Activated CD8-positive, alpha-beta memory T cell treated with anti-CD3 and anti-CD28 coated beads, Interleukin-2, amount 50 U/mL, for 24 hours (primary cell): ENCODE measurements around the gene LANCL2.
"Not testable (repeated sequence)": the region's sequence is repeated elsewhere in the genome, so short reads cannot be mapped to it uniquely, and the experiment has no call there.

Experiments used
- DNase-seq: peaks from one replicate; pipeline ENCODE4 v3.0.0-alpha.2; 2020; ENCODE audit errors: extremely low read depth

Gene LANCL2, protein sequence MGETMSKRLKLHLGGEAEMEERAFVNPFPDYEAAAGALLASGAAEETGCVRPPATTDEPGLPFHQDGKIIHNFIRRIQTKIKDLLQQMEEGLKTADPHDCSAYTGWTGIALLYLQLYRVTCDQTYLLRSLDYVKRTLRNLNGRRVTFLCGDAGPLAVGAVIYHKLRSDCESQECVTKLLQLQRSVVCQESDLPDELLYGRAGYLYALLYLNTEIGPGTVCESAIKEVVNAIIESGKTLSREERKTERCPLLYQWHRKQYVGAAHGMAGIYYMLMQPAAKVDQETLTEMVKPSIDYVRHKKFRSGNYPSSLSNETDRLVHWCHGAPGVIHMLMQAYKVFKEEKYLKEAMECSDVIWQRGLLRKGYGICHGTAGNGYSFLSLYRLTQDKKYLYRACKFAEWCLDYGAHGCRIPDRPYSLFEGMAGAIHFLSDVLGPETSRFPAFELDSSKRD

DNA sequence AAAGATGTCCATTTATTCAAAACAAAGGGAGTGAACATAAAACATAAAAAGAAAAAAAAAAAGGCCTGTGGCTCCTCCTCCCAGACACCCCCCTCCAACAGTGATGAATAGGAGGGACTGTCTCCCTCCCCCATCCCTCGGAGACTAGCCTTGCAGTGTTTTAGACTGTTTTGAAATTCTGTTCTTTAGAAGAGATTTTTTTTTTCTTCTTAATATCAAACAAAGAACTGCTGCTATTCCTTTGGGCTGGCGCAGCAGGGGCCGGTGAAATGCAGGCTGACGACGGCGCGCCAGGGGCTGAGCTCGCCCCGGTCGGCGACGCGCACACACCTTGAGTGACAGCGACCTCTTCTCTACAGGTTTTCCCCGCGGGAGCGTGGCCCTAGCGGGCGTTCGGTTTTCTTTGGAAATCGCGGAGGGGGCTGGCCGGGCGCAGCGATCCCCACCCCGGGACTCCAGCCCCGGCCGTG lies at the start of gene LANCL2:
LANCL2 (plus strand) TSS at position 133 of the 470 bp plus-strand sequence. CDS start 689 bp downstream, outside the sequence.
- no peak for DNase-seq

DNA sequence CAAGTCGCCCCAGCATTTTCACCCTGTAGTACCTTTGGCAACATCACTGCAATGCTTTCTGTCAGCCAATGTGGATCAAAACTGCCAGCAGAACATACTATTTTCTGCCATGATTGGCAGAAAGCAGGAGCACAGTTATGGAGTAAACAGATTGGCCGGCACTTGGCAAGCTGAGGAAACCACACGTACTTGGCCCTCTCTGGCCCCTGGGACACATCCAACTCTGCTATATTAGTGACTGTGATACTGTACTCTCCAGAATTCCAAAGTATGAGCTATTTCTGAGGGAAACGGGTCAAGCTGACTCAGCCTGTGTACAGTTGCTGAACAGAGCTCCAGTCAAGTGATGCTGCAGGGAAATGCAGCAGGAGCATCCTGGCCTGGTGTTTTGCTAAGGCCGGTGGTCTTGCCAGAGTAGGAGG lies 39.8 kb upstream of the LANCL2 start:
- DNase-seq = no peak

DNA sequence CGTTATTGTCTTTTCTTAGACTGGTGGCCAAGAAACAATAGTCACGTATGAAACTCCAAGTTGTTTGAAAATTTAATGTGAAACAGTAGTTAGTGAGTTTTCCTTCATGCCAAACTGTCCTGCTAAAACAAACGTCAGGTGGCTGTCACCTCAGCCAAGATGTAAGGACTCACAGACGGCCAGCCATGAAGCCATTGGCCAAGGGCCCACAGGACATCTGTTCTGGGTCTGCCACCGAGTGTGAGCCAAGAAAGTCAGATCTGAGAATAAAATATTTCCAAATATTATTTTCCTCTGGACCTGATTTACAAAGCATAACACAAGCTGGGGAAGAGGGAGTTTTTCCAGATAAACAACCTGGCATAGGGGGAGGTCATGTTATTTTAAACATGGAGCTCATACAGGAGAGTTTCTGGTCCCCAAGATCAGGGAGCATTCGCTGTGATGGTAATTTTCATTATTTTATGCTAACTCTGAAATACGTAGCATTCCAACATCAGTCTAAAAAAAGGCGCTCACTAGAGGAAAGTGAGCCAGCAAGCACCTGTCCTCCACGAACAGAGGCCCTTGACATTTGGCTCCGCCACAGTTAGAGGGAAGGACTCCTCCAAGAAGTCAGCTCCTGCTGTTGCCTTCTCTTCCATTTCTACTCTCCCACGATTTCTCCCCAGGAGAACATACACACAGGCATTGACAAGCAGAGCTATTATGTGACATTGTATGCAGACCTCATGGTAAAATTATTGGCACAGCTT lies 38.9 kb upstream of the LANCL2 start:
- no peak for DNase-seq

DNA sequence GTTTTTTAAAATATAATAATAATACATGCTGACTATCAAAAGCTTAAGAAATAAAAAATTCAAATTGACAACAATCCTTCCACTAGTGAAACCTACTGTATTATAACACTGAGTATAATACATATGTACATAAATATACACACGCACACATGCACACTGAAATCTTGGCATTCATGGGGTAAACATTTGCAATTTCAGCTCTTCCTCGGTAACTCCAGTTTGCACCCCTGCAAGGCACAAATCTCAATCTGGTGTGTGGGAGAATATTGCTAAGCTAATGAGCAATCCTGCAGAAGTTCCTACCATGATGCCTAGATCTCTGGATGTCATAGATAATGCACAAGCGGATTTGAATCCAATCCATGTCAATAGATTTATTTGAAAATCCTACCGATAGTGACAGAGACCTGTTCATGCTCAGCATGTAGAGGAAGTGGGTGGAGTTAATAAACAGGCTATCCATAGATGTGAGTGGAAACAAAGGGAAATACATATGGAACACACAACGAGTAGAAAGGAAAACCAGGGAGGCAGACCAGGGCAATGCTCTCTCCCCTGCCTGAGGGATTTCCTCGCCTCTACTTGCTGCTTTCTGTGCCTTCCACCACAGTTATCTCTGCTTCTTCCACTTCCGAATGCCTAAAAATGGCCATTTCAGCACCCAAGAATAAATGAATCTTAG lies 38.1 kb upstream of the LANCL2 start:
- DNase-seq = no peak

DNA sequence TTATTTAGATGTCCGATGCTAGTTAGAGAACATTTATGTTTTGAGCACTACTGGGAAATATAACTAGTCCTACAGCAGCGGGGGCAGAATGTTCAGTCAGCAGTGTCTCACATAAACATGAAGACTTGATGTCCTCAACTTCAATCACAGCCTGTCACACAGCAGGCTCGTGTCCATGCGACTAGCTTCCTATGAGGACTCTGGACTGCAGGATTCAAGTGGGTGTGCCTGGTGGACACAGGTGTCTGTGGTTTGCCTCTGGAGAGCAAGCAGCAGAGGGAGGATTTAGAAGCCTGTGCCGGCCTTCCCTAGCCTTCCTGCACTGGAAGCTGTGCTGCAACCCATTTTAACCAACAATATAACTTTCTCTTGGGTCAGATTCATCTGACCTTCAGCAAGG lies 30.0 kb upstream of the LANCL2 start:
- no peak for DNase-seq

DNA sequence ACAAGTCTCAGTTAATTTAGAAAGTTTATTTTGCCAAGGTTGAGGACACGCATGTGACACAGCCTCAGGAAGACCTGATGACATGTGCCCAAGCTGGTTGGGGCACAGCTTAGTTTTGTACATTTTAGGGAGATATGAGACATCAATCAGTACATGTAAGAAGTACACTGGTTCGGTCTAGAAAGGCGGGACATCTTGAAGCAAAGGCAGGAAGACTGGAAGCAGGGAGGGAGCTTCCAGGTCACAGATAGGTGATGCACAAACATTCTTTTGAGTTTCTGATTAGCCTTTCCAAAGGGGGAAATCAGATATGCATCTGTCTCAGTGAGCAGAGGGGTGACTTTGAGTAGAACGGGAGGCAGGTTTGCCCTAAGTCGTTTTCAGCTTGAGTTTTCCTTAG lies 29.4 kb upstream of the LANCL2 start:
- DNase-seq = no peak

DNA sequence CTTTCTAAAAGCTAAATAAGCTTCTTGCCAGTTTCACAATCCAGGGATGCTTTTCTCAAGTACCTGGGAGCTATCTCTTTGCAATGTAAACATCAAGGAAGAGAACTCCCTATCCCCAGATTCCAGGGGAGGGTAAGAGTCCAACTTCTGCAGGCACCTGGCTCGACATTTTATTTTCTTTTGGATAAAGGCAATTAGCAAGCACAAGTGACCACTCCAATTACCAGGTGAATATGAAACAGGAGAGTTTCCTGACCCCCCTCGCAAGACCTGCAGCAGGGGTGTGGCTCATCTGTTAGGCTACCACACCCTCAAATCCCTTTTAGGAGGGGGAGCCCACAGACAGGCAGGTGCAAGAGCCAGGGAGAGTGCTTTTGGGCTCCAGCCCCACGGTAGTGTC lies 28.6 kb upstream of the LANCL2 start:
- DNase-seq = no peak

DNA sequence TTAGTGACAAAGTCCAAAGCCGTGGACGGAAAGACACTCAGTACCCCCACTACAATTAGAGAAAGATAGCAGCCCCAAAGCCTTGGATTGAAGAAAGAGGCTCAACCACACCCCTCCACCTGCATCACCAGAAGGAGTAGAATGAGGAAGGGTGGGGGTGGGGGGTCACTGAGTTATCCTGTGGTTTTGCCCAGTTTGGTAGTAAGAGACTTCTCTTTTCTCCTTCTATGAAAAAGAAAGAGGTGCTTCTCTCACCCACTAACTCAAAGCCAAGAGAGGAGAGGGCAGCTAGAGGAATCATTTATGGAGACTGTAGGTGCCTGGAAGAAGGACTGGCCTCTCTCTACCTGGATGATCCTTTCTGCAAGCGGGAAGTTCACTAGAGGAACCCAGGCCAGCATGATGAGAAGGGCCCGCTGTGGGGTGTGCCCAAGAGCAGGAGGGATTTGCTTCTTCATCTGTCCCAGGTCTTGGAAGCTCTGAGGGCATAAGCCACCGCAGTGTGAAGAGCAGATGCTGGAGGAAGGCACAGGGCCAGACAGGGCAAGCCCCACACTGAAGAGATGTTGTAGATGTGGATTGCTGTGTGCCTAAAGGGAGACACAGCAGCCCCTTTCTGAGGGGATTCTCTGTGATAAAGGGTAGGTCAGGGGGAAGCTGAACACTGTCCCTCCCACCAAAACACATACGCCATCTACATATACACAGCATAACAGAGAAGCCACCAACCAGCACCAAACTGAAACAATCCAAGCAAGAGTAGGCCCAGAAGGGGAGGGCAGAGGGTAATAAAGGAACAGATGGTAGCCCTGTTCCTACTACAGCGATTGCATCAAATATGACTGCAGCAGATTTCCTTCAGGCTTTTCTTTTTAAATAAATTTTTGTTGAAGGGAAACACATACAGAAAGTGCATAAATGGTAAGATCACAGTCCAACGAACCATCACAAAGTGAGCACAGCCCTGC lies 25.8 kb upstream of the LANCL2 start:
- no peak for DNase-seq

DNA sequence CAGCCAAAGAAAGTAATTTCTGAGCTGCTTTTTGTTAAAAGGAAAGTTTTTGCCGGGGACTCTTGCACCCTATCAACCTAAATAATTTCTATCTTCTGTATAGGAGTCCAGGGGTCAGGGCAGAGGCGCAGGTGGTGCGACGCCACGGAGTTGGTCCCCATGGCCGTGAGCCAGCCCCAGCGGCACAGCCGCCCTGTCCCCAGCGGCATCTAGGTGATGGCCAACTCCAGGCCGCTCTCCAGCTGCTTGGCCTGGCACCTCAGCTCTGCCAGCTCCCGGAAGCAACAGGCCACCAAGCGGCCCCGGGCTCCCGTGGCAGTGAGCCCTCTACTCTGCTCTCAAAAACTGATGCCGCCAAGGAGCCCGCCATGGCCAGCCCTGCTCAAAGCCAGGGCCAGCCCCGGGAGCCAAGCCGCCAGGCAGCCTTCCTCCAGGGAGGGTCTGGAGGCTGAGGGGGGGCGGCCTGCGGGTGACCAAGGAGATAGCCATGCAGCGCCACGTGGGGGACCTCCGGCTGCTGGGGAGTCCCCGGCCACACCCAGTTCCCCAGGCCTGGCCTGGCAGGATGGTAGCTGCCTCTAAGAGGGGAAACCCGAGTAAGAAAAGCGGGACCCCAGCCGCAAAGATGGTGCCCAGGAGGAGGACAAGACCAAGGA lies 22.8 kb upstream of the LANCL2 start:
- no peak for DNase-seq

DNA sequence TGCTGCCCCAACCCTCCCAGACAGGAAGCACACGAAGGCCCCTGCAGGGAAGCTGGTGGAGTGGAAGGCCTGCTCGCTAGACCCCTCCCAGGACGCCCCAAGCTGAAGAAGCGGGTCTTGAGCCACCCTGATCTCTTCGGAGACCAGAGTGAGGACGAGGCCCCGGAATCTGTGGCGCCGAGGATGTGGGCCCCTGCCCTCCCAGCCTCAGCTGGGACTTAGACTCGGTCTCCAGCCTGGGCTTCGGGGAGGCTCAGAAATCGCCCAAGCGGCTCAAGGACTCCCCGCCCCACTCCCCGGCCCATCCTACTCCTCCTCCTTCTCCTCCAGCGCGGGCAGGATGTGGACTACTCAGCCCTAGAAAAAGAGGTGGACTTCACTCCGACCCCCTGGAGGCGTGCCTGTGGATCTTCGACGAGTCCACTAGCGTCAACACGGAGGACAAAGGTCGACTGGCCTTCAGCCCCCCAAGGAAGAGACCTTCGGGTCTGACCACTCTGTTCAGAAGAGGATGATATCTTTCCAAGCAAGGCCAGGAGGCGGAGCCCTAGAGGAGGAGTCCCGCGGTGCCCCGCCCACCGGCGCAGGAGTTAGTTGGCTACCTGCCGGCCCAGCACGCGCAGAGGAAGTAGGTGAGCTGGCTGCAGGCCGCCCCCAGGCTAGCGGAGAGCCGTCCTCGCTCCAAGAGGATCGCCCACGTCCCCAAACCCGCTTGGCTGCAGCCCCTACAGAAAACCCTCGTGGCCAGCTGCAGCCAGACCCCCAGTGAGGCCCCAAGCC lies 21.9 kb upstream of the LANCL2 start:
- no peak for DNase-seq

DNA sequence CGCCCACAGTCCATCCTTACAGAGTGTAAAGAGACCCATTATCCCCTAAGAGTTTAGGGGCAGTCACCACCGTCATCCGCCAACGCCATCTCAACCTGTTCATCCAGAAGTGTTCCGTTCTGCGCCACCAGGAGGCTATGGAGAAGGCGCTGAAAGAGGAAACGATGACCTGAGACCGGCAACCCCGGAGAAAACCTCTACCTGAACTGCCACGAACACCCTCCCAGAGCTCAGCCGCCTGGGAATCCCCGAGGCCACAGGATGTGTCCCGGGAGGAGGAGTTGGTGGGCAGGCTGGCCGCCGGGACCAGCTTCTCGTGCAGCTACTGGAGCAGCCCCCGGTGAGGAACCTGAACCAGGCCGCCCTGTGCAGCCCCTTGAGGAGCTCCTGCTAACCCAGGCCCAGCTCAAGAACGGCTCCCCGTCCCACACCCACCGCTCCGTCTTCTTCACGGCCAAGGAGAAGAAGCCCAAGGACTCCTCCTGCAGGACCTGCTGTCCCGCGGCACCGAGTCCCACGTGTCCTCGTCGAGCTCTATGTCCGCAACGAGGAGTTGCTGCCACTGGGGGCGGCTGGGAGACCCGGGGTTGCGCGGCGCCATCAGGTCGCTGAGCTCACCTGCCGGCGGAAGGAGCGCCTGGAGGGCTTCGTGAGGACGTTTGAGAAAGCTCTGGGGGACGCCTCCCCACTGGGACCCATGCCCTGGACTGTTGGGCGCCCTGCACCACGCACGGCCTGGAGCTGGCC lies 21.1 kb upstream of the LANCL2 start:
- DNase-seq = no peak

DNA sequence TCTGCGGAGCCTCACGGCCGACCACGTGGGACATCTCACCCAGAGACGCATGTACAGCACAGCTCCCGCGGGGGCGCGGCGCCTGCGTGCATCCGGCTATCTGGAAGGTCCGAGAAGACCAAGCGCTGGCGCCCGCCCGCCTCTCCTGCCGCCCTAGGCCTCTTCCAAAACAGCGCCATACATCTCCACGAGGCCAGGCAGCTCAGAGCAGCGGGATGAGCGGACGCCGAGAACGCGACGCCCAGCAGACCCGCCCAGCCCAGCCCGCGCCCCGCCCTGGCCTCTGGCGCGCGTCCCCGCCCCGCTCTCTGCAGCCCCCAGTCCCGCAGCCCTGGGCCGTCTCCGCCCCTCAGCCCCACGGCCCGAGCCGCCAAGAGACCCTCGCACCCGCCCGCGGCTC lies 20.3 kb upstream of the LANCL2 start:
- DNase-seq = no peak

DNA sequence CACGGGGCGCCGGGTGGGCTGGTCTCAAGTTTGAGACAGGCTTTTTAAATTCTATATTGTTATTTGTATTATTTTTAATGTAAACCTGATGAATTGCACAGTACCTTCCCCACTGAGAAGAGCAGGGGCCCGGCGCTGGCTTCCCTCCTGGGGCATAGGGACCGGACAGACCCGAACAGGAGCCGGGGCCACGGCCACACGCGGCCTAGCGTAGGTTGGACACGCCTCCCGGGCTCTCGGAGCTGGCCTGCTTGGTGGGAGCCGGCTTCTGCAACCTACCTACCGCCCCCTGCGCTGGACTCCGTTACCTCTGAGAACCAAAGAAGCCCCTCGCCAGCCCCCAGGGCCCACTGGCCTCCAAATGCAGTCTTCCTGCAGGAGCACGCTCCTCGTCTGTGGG lies 19.8 kb upstream of the LANCL2 start:
- DNase-seq = no peak

DNA sequence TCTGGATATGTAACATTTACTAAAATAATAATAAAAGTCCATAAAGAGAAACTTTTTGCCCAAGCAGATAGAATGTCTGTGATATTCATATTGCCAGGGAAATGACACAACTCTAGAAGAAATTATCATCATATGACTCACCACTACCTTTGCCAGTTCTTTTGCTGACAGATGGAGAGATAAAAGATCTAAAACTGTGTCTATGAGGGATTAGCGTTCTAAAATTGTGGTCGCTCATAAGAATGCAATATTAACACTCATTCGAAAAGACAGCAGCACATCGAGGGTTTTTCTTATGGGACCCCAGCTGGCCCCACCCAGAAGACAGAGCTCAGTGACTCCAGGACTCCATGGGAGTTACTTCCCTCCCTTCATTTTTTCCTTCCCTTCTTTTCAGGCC lies 16.6 kb upstream of the LANCL2 start:
- DNase-seq = no peak

DNA sequence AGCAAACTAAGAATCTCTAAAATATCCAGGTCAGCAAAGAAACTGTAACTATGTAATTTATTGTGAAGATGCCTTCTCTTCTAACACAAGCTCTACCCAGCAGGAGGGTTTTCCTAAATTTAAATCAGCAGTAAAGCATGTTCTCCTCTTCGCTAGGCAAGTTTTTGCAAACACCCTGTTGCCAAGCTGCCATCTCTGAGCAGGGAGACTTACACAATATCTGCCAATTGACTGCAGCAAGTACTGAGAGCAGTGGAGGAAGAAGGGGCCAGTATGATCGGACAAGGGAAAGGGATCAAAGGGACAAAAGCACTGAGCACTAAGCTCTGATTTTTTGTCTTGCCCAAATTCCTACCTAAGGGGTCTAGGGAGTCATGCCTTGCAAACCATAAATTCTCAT lies 16.0 kb upstream of the LANCL2 start:
- DNase-seq = no peak

DNA sequence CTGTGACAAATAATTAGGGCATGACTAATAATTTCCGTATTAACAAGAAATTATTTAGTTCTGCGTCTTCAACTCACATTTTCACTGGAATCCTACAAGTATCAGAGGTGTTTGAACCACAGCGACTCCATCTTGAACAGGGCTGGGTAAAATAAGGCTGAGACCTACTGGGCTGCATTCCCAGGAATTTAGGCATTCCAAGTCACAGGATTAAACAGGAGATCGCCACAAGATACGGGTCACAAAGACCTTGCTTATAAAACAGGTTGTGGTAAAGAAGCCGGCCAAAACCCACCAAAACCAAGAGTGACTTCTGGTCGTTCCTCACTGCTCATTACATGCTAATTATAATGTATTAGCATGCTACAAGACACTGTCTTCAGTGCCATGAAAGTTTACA lies 14.9 kb upstream of the LANCL2 start:
- DNase-seq = no peak

DNA sequence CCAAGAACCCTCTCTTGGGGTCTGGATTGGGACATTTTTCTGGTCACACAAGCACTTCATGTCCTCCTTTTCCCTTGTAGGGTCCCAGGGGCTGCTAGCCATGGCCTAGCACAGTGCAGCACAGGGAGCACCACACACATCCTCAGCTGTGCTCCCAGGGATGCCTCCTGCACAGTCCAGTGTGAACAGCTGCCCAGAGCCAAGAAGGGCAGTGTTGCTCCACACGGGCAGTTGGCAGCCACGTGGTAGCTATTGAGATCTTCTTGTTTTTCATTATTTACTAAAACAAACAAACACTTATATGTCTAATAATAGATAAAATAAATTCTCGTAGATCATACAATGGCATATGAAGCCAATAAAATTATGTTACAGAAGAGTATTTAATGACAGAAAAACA lies 13.9 kb upstream of the LANCL2 start:
- no peak for DNase-seq

DNA sequence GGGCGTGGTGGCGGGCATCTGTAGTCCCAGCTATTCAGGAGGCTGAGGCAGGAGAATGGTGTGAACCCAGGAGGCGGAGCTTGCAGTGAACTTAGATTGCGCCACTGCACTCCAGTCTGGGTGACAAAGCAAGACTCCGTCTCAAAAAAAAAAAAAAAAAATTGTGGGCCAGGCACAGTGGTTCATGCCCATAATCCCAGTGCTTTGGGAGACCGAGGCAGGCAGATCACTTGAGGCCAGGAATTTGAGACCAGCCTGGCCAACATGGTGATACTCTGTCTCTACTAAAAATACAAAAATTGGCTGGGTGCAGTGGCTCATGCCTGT lies 12.2 kb upstream of the LANCL2 start:
- DNase-seq = not testable (repeated sequence)

DNA sequence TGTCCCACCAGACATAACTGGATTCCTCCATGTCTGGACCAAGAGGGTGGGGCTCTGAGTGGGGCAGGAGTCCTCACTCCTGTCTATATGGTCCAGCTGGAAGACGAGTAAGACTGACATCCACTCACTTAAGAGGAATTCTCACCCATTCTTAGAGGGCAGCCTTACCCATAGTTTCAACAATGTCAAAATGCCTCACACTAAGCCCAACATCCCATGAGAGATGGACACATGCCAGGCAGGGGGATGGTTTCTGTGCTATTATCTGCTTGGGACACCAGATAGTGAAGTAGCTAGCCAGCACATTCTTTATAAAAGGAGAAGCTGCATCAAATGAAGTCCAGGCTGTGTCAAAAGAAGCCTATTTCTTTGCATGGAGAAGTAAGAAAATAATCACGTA lies 4.7 kb upstream of the LANCL2 start:
- no peak for DNase-seq
